BJ (cell line): ENCODE results near the gene SYDE1. TPM values are rescaled to one million over a fixed set of nuclear protein-coding genes. Genes with fewer than 3 reads are reported as not detected.
A peak's percentile ranks its signal among the peaks of the same experiment; 100 is the strongest.
"Not testable (repeated sequence)": the region's sequence is repeated elsewhere in the genome, so short reads cannot be mapped to it uniquely, and the experiment has no call there.

ENCODE experiments used
- CTCF ChIA-PET: fragments of 350-600 bp; formaldehyde crosslinking; extraction: SDS; loops from one replicate; lab custom pipeline; 2021; ENCODE audit warnings: antibody characterized with exemption, inconsistent platforms; lab: Yijun Ruan, JAX
- POLR2A ChIA-PET: fragments of 300-600 bp; sonication (Branson Sonifier 250); formaldehyde crosslinking; extraction: SDS; loops from one replicate; lab custom pipeline; 2021; ENCODE audit warnings: antibody characterized with exemption; lab: Charles Lee
- DNase-seq: peaks from one replicate; pipeline ENCODE4 v3.0.0-alpha.2; 2011; ENCODE audit warnings: low read depth
- H3K27me3 ChIP-seq: 2 replicates; pipeline ENCODE4 v1.6.0; 2011; ENCODE audit warnings: low read length; ENCODE audit not compliant: control insufficient read depth, insufficient read depth
- H3K36me3 ChIP-seq: 2 replicates; pipeline ENCODE4 v1.5.1; 2011; ENCODE audit warnings: low read length; ENCODE audit not compliant: control insufficient read depth, insufficient read depth
- H3K4me3 ChIP-seq: 2 replicates; pipeline ENCODE4 v1.5.1; 2011; ENCODE audit warnings: low read depth, mild to moderate bottlenecking, control low read depth, low read length
- CTCF ChIP-seq: IDR thresholded peaks from 2 replicates; pipeline ENCODE4 v1.5.1; 2011; ENCODE audit warnings: low read depth, mild to moderate bottlenecking, control low read depth, inconsistent platforms, low read length, moderate library complexity; ENCODE audit not compliant: insufficient read depth
- polyA plus RNA-seq: library from polyadenylated mRNA; depleted of rRNA; stranded (reverse); fragments of >200 nt; gene quantifications from 2 replicates; pipeline ENCODE4 v1.2.3, GENCODE V29; 2011

Gene SYDE1
- polyA plus RNA-seq, 1 experiment = 73.5 TPM

GRCh38 chr19:15091918-15092753 is 15.1 kb upstream of the SYDE1 start:
- no peaks in the 10 kb centered on the region for H3K27me3 ChIP-seq
- ChIA-PET POLR2A (no interaction called here), CTCF (interaction anchor here (0.5 to 3.2 kb wide), 25 partner anchors 9 to 494 kb away, joined by 3 to 26 read pairs (median 5); partner anchors contain the start of gene OR1I1)
- no peak overlapping the region for H3K4me3 ChIP-seq
- TF ChIP-seq CTCF = peak; percentile 60
- no peaks in the 10 kb centered on the region for H3K36me3 ChIP-seq
- DNase-seq = no peak

- no peak for DNase-seq
- Histone ChIP-seq H3K4me3 (no peak overlapping the region), H3K27me3 (no peaks in the 10 kb centered on the region), H3K36me3 (no peaks in the 10 kb centered on the region)
- ChIA-PET POLR2A (no interaction called here), CTCF (interaction anchor here (1.0 to 3.2 kb wide), 15 partner anchors 8 to 493 kb away, joined by 3 to 26 read pairs (median 8); partner anchors contain the start of gene OR1I1)
- TF ChIP-seq CTCF = no peak
Measured at GRCh38 chr19:15093001-15093400, 14.2 kb upstream of the SYDE1 start.

GRCh38 chr19:15096223-15096622 is 11.0 kb upstream of the SYDE1 start:
- CTCF ChIA-PET = interaction anchor here (0.9 to 1.3 kb wide), 3 partner anchors 54 to 461 kb away, joined by 3 to 5 read pairs (median 3); no protein-coding TSS in a partner anchor
- Histone ChIP-seq H3K4me3 (no peak overlapping the region), H3K27me3 (no peaks in the 10 kb centered on the region), H3K36me3 (no peaks in the 10 kb centered on the region)
- TF ChIP-seq CTCF = no peak
- POLR2A ChIA-PET = no interaction called here
- DNase-seq = no peak

GRCh38 chr19:15097980-15098379 is 9.2 kb upstream of the SYDE1 start:
- DNase-seq, POLR2A ChIA-PET, H3K36me3 ChIP-seq, H3K4me3 ChIP-seq, H3K27me3 ChIP-seq: not testable (repeated sequence)
- CTCF ChIA-PET = interaction anchor here (1.2 kb wide), 1 partner anchor 49 kb away, joined by 3 read pairs; no protein-coding TSS in a partner anchor

GRCh38 chr19:15098460-15098859 is 8.7 kb upstream of the SYDE1 start:
- no peak for TF ChIP-seq CTCF
- H3K36me3 ChIP-seq = no peaks in the 10 kb centered on the region
- ChIA-PET CTCF (interaction anchor here (1.2 kb wide), 1 partner anchor 49 kb away, joined by 3 read pairs; no protein-coding TSS in a partner anchor), POLR2A (no interaction called here)
- no peak for DNase-seq
- H3K4me3 ChIP-seq = no peak overlapping the region
- H3K27me3 ChIP-seq = no peaks in the 10 kb centered on the region
